K562 (cell line): ENCODE measurements around the gene CAST. TPM values are rescaled to one million over a fixed set of nuclear protein-coding genes. Genes with fewer than 3 reads are reported as not detected.

ENCODE experiments used
- ARID3A ChIP-seq: IDR thresholded peaks from 2 replicates; pipeline ENCODE4 v1.6.1; 2012; ENCODE audit warnings: low read depth, low read length, improper control_type of control experiment, borderline replicate concordance
- BRD9 ChIP-seq: fragments of 450-650 bp; IDR thresholded peaks from 2 replicates; pipeline ENCODE4 v1.6.1; 2018; ENCODE audit warnings: low read depth; ENCODE audit not compliant: partially characterized antibody
- CREB1 ChIP-seq, 2 experiments: sonication (generic) in 1 of 2; formaldehyde crosslinking in 1 of 2; IDR thresholded peaks; 2 replicates each; pipeline versions ENCODE4 v1.6.1 to v1.8.0; 2012 to 2022; ENCODE audit warnings: inconsistent platforms in 1 of 2, mild to moderate bottlenecking in 1 of 2, missing genetic modification reagents in 1 of 2, moderate library complexity in 1 of 2
- ETS2 ChIP-seq: IDR thresholded peaks from 2 replicates; pipeline ENCODE4 v1.6.1; 2016; ENCODE audit warnings: borderline replicate concordance, missing genetic modification characterization, mild to moderate bottlenecking, moderate library complexity, missing compliant biosample characterization; ENCODE audit not compliant: poor library complexity, severe bottlenecking
- FOS ChIP-seq: IDR thresholded peaks from 3 replicates; pipeline ENCODE4 v1.6.1; 2011; ENCODE audit not compliant: insufficient read length; ENCODE audit errors: extremely low read depth
- GABPB1 ChIP-seq: sonication (generic); formaldehyde crosslinking; IDR thresholded peaks from 2 replicates; pipeline ENCODE4 v1.8.0; 2022; ENCODE audit warnings: mild to moderate bottlenecking, missing genetic modification reagents
- GTF3C2 ChIP-seq: IDR thresholded peaks from 3 replicates; pipeline ENCODE4 v1.6.1; 2011; ENCODE audit warnings: borderline replicate concordance, mild to moderate bottlenecking, moderate library complexity; ENCODE audit not compliant: insufficient read length; ENCODE audit errors: extremely low read depth
- HCFC1 ChIP-seq: IDR thresholded peaks from 2 replicates; pipeline ENCODE4 v1.6.1; 2012; ENCODE audit warnings: low read depth, low read length, improper control_type of control experiment
- HDAC8 ChIP-seq: fragments of 450-650 bp; IDR thresholded peaks from 2 replicates; pipeline ENCODE4 v1.6.1; 2016; ENCODE audit warnings: mild to moderate bottlenecking, missing genetic modification characterization, moderate library complexity, missing compliant biosample characterization
- HMG20B ChIP-seq: fragments of 250-450 bp; sonication (Bioruptor Pico); IDR thresholded peaks from 2 replicates; pipeline ENCODE4 v1.5.0; 2021; ENCODE audit warnings: mild to moderate bottlenecking
- IRF2 ChIP-seq: sonication (generic); formaldehyde crosslinking; IDR thresholded peaks from 2 replicates; pipeline ENCODE4 v1.8.1; 2022; ENCODE audit warnings: mild to moderate bottlenecking, missing genetic modification reagents
- RCOR1 ChIP-seq, 2 experiments: IDR thresholded peaks; 2 replicates each; pipeline ENCODE4 v1.6.1; 2012; ENCODE audit warnings: low read depth in 2 of 2, low read length in 2 of 2, borderline replicate concordance in 1 of 2, improper control_type of control experiment in 1 of 2
- SMARCA4 ChIP-seq: fragments of 450-650 bp; IDR thresholded peaks from 2 replicates; pipeline ENCODE4 v1.6.1; 2016
- SNRNP70 ChIP-seq: fragments of 200-400 bp; formaldehyde crosslinking; optimal IDR thresholded peaks from 2 replicates; pipeline ENCODE3; 2017; ENCODE audit warnings: low read depth, low read length
- TAF1 ChIP-seq: IDR thresholded peaks from 2 replicates; pipeline ENCODE4 v1.6.1; 2011; ENCODE audit warnings: mild to moderate bottlenecking, low read length, moderate library complexity; ENCODE audit not compliant: insufficient read depth, control insufficient read depth, severe bottlenecking; ENCODE audit errors: extremely low read depth
- ZMIZ1 ChIP-seq, 2 experiments: fragments of 150-350 bp in 1 of 2; IDR thresholded peaks; 2 replicates each; pipeline ENCODE4 v1.6.1; 2012 to 2016; ENCODE audit warnings: low read depth in 2 of 2, low read length in 2 of 2, mild to moderate bottlenecking in 1 of 2, moderate library complexity in 1 of 2
- ZNF121 ChIP-seq: sonication (generic); formaldehyde crosslinking; conservative IDR thresholded peaks from 2 replicates; pipeline ENCODE4 v1.8.0; 2022; ENCODE audit warnings: missing genetic modification reagents
- ZNF384 ChIP-seq: IDR thresholded peaks from 2 replicates; pipeline ENCODE4 v1.6.1; 2012; ENCODE audit warnings: low read depth, low read length, improper control_type of control experiment
- ZNF696 ChIP-seq: fragments of 250-450 bp; sonication (Bioruptor Pico); conservative IDR thresholded peaks from 2 replicates; pipeline ENCODE4 v1.4.0; 2020; ENCODE audit warnings: mild to moderate bottlenecking, moderate library complexity
- polyA plus RNA-seq, 8 experiments: library from polyadenylated mRNA; depleted of rRNA in 4 of 8; stranded (reverse) in 5 of 8; unstranded in 3 of 8; fragments of >200 nt; fragmentation: Nextera tagmentation in 2 of 8; fragmentation: Illumina TruSeq in 1 of 8; extraction: Ambion mirVana in 2 of 8; extraction: Trizol in 1 of 8; gene quantifications; 2 replicates each; pipeline versions ENCODE4 v1.2.1 to v1.2.3, GENCODE V29; 2011 to 2014; ENCODE audit warnings: inconsistent platforms in 1 of 8, missing spikeins in 1 of 8
- total RNA-seq, 7 experiments: library from RNA; depleted of rRNA in 6 of 7; stranded (reverse); fragments of >200 nt in 6 of 7; fragmentation: Illumina TruSeq in 2 of 7; extraction: Trizol in 2 of 7; gene quantifications; 2 replicates each; pipeline versions ENCODE4 v1.2.1 to v1.2.3, GENCODE V29; 2011 to 2021; ENCODE audit warnings: low replicate concordance in 1 of 7

Gene CAST
- total and polyA plus RNA-seq, 9 of the 15 experiments (the other 6 are each of a cell fraction or from before 2014, with no cell fraction given): 55.5 to 136 (median 86.1) TPM

DNA sequence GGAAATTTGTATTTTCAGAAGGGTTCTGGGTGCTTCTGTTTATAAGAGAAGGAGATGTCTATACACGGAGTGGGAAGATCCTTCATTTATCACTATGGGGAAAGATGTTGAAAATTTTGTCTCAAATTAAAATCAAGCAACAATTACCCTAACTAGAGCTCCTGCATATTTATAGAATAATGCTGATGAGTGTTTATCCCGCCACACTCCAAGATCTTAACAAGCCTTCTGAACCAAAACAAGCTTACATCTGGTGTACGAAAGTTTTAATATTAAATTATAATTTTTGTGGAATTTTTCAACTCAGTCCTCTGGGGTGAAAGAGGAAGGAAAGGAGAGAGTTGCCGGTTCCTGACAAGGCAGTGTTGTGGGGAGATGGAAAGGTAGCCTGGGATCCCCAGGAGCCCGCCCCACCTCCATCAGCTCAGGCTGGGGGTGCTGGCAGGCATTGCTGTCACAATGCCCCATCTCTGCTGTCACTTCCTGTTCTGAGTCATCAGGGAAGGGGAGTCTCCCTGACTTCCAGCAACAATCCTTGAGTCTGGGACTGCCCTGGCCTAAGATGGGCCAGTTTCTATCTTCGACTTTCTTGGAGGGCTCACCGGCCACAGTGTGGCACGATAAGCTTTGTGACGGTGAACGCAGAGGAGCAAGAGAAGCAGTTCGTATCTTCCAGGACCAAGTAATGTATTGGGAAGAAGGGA, 81.0 kb downstream of the CAST start (continued):
- no peak for TF ChIP-seq ARID3A
- no peak for TF ChIP-seq IRF2 (CRISPR knock-in tag)
- no peak; the same call in 1 of the 2 replicates for TF ChIP-seq CREB1 (IDR thresholded peaks at IDR 0.05)
- no peak for TF ChIP-seq CREB1 (CRISPR knock-in tag; IDR thresholded peaks at IDR 0.05)
- TF ChIP-seq HDAC8 (tag): no peak
- TF ChIP-seq HCFC1: no peak
- TF ChIP-seq RCOR1 (IDR thresholded peaks at IDR 0.05; ENCODE audit: borderline replicate concordance in 1 of 2, low read depth in 2 of 2, low read length in 2 of 2): peak in 1 of 2 experiments; percentile 55; a peak in 1 of 4 replicates
- TF ChIP-seq GTF3C2: no peak
- no peak for TF ChIP-seq BRD9
- TF ChIP-seq SNRNP70: no peak
- no peak for TF ChIP-seq ZNF121 (CRISPR knock-in tag)
- TF ChIP-seq ETS2 (tag): no peak
- TF ChIP-seq SMARCA4: peak; percentile 40; the same call in 1 of the 2 replicates
- TF ChIP-seq TAF1: peak; percentile 20
- TF ChIP-seq ZNF696 (CRISPR knock-in tag): no peak
- TF ChIP-seq FOS: no peak
- TF ChIP-seq ZMIZ1 (IDR thresholded peaks at IDR 0.05; ENCODE audit: low read depth in 2 of 2, low read length in 2 of 2): no peak
- TF ChIP-seq ZNF384: no peak
- no peak for TF ChIP-seq HMG20B (CRISPR knock-in tag)
- TF ChIP-seq GABPB1 (CRISPR knock-in tag): peak; percentile 50; the same call in 1 of the 2 replicates
